ENCODE data around the gene MIDN. TPM values are rescaled to one million over a fixed set of nuclear protein-coding genes. Genes with fewer than 3 reads are reported as not detected.

The MIDN gene
- total RNA-seq, 1 experiment from 2014 or later = 286 TPM

GRCh38 chr19:1250437-1251260, 2.3 kb downstream of the MIDN start:
- TF ChIP-seq, protein P1, sequence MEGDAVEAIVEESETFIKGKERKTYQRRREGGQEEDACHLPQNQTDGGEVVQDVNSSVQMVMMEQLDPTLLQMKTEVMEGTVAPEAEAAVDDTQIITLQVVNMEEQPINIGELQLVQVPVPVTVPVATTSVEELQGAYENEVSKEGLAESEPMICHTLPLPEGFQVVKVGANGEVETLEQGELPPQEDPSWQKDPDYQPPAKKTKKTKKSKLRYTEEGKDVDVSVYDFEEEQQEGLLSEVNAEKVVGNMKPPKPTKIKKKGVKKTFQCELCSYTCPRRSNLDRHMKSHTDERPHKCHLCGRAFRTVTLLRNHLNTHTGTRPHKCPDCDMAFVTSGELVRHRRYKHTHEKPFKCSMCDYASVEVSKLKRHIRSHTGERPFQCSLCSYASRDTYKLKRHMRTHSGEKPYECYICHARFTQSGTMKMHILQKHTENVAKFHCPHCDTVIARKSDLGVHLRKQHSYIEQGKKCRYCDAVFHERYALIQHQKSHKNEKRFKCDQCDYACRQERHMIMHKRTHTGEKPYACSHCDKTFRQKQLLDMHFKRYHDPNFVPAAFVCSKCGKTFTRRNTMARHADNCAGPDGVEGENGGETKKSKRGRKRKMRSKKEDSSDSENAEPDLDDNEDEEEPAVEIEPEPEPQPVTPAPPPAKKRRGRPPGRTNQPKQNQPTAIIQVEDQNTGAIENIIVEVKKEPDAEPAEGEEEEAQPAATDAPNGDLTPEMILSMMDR (conservative IDR thresholded peaks at IDR 0.05) = no peak; the same call in 2 of the 3 replicates
- Histone ChIP-seq H3K18ac (ENCODE audit: insufficient read length, low read depth, low read length) (no peak overlapping the region), H2AFZ (ENCODE audit: low read length) (no peak overlapping the region), H2BK5ac (ENCODE audit: insufficient read length, low read length) (no peak overlapping the region), H4K5ac (ENCODE audit: insufficient read length, low read depth, low read length) (no peak overlapping the region), H2AK5ac (ENCODE audit: insufficient read length, low read length) (no peak overlapping the region), H3K14ac (ENCODE audit: insufficient read depth, low read length) (peak overlapping the region; percentile 89), H2BK15ac (ENCODE audit: low read depth, low read length) (no peak overlapping the region), H4K91ac (ENCODE audit: insufficient read length, low read depth, low read length) (no peak overlapping the region), H3K56ac (ENCODE audit: insufficient read length, low read depth, low read length) (no peak overlapping the region), H2BK12ac (ENCODE audit: insufficient read length, low read depth, low read length) (no peak overlapping the region), H3T11ph (ENCODE audit: low read length) (no peak overlapping the region), H3K9me3 (ENCODE audit: control insufficient read depth, low read depth, low read length) (no peaks in the 10 kb centered on the region), H3K4ac (ENCODE audit: low read depth, low read length) (no peak overlapping the region), H3K27ac (ENCODE audit: insufficient read length, low read depth, low read length) (no peak overlapping the region), H3K9ac (ENCODE audit: extremely low read depth, insufficient read length, low read length) (peak overlapping the region; percentile 73), H3K23ac (ENCODE audit: insufficient read length, low read depth, low read length) (no peak overlapping the region), H2BK20ac (ENCODE audit: low read depth, low read length, poor library complexity, severe bottlenecking) (no peak overlapping the region), H3K79me2 (ENCODE audit: insufficient read depth, low read length) (peaks cover 11% of the 10 kb centered on the region; the same call in 1 of the 2 replicates), H4K20me1 (ENCODE audit: control insufficient read depth, insufficient read depth, insufficient read length) (no peaks in the 10 kb centered on the region), H3K27me3 (ENCODE audit: insufficient read depth, low read length) (no peaks in the 10 kb centered on the region), H3K4me1 (ENCODE audit: insufficient read depth, low read length) (no peaks in the 10 kb centered on the region; the same call in 1 of the 2 replicates), H3K4me2 (ENCODE audit: insufficient read depth, insufficient read length, low read length) (peak overlapping the region; percentile 70), H2BK120ac (ENCODE audit: low read depth, low read length, poor library complexity, severe bottlenecking) (no peak overlapping the region), H3K23me2 (ENCODE audit: insufficient read length, low read depth, low read length, poor library complexity, severe bottlenecking) (peaks cover 12% of the 10 kb centered on the region), H4K8ac (replicated peaks; ENCODE audit: insufficient read length, low read depth, low read length) (no peak overlapping the region), H3K79me1 (ENCODE audit: insufficient read depth, low read depth, low read length, poor library complexity, severe bottlenecking) (no peaks in the 10 kb centered on the region)
- H3K27me3 Mint-ChIP-seq (ENCODE audit: low read depth) = no peaks in the 10 kb centered on the region
- H3K36me3 Mint-ChIP-seq (ENCODE audit: insufficient read depth in 1 of 3, low read depth in 3 of 3) = peaks cover 16 to 38% (median 29%) of the 10 kb centered on the region in 3 experiments; a peak in 6 of 7 replicates
- no peak for DNase-seq
- no CpG with 5 or more reads among the region's 90 CpGs for WGBS (ENCODE audit: extremely low coverage, insufficient read length, low lambda C conversion rate)
- peaks cover 0 to 20% of the 10 kb centered on the region in 2 experiments; a peak in 1 of 4 replicates for H3K4me1 Mint-ChIP-seq
- no peaks in the 10 kb centered on the region; a peak in 1 of 5 replicates for H3K9me3 Mint-ChIP-seq
- H3K4me3 Mint-ChIP-seq = peak overlapping the region; percentile 84 to 90
- H3K27ac Mint-ChIP-seq = peak overlapping the region; percentile 84 to 94 (median 92); a peak in 3 of 7 replicates

Measured in H9 (cell line).